22Rv1 (cell line): ENCODE results near the gene IFNG-AS1.

Experiments used
- CTCF ChIP-seq: fragments of 450-650 bp; IDR thresholded peaks from 2 replicates; pipeline ENCODE4 v1.5.1; 2017; ENCODE audit warnings: mild to moderate bottlenecking
- ZFX ChIP-seq: fragments of 450-650 bp; IDR thresholded peaks from 2 replicates; pipeline ENCODE4 v1.6.1; 2017; ENCODE audit warnings: antibody characterized with exemption, borderline replicate concordance

GRCh38 chr12:67998379-67998778 is 9.1 kb downstream of the IFNG-AS1 start:
- no peak for TF ChIP-seq CTCF
- TF ChIP-seq ZFX, result no peak
